Lower leg skin (tissue), 4 donors: ENCODE data around the gene G2E3. TPM values are rescaled to one million over a fixed set of nuclear protein-coding genes. Genes with fewer than 3 reads are reported as not detected.

ENCODE experiments used
- DNase-seq, 2 donors: peaks; one replicate each; pipeline ENCODE4 v3.0.0-alpha.2; 2019; ENCODE audit warnings: low spot score in 2 of 2
- H3K4me3 ChIP-seq: fragments of 200-600 bp; sonication (generic); 2 replicates; pipeline ENCODE4 v1.5.1; 2017; ENCODE audit warnings: mild to moderate bottlenecking, low read depth; ENCODE audit not compliant: poor library complexity, severe bottlenecking
- POLR2A ChIP-seq, 2 donors: fragments of 450-650 bp; IDR thresholded peaks; one replicate each; pipeline ENCODE4 v1.6.1; 2016 to 2017; ENCODE audit warnings: antibody characterized with exemption in 2 of 2, mild to moderate bottlenecking in 1 of 2, moderate library complexity in 1 of 2
- WGBS, 2 donors: methylation state at CpG; one replicate each; pipeline ENCODE4 v1.1.5; 2018; 5-methylcytosine and 5-hydroxymethylcytosine counted together
- intact Hi-C: fragments of 100-400 bp; cut with DNase I; formaldehyde crosslinking; loops from one replicate; pipeline ENCODE4 v1.15.0; 2023; ENCODE audit warnings: low total_unique reads
- total RNA-seq, 4 donors: library from RNA; depleted of rRNA; stranded (reverse); fragments of >200 nt; gene quantifications; one replicate each; pipeline ENCODE4 v1.1.0, GENCODE V29; 2016
- TF ChIP-seq, protein P1 (sequence below), 3 donors: fragments of 450-650 bp; IDR thresholded peaks; one replicate each; pipeline ENCODE4 v1.5.1; 2016; ENCODE audit warnings: antibody characterized with exemption in 3 of 3, mild to moderate bottlenecking in 3 of 3, moderate library complexity in 2 of 3

G2E3 gene
- total RNA-seq, 4 donors from 2014 or later: 8.0 to 13.0 (median 10.6) TPM

DNA sequence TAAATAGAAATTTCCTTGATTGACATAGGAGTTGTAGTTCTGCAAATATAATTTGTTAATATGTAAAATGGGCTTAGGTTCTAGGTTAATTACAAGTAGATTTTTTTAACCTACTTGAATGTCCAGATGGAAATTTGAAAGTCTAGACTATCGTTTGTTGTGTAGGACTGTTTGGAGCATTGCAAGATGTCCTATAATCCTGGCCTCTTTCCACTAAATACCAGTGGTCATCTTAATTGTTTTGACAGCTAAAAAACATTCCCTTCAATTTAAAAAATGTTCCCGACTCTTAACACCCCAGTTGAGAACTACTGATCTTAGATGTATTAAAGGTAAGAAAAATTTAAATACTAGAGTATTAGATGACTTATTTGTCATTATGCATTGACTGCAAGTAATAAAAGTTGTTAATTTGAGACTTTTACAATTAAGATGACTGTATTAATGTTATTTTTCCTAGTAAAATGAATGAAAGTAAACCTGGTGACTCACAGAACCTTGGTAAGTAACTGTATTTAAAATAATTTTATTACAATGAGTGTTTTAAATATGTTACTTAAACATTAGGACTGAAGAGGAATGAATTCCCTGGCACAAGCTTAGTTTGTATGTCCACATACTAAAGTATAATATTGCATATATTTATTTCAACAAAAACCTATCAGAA lies 21.8 kb downstream of the G2E3 start:
- WGBS, 2 donors: 95% methylated on average over 2 of the region's 2 CpGs
- intact Hi-C loops: no loop called here
- H3K4me3 ChIP-seq: no peak overlapping the region

DNA sequence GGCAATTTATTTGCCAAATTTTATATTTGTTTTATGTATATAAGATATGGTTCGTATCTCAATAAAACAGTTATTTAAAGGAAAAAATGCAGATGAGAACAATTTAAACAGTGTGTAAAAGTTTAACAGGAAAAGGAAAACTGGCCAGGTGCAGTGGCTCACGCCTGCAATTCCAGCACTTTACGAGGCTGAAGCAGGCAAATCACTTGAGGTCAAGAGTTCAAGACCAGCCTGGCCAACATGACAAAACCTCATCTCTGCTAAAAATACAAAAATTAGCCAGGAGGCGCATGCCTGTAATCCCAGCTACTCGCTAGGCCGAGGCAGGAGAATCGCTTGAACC lies 22.3 kb downstream of the G2E3 start:
- WGBS, 2 donors: 92 to 94% methylated on average over 7 of the region's 7 CpGs
- intact Hi-C loops: no loop called here
- DNase-seq: no peak
- no peak overlapping the region for H3K4me3 ChIP-seq
- TF ChIP-seq, protein P1, sequence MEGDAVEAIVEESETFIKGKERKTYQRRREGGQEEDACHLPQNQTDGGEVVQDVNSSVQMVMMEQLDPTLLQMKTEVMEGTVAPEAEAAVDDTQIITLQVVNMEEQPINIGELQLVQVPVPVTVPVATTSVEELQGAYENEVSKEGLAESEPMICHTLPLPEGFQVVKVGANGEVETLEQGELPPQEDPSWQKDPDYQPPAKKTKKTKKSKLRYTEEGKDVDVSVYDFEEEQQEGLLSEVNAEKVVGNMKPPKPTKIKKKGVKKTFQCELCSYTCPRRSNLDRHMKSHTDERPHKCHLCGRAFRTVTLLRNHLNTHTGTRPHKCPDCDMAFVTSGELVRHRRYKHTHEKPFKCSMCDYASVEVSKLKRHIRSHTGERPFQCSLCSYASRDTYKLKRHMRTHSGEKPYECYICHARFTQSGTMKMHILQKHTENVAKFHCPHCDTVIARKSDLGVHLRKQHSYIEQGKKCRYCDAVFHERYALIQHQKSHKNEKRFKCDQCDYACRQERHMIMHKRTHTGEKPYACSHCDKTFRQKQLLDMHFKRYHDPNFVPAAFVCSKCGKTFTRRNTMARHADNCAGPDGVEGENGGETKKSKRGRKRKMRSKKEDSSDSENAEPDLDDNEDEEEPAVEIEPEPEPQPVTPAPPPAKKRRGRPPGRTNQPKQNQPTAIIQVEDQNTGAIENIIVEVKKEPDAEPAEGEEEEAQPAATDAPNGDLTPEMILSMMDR (IDR thresholded peaks at IDR 0.05): no peak
- TF ChIP-seq POLR2A (IDR thresholded peaks at IDR 0.05): no peak

More for the DNA sequence above, 21.8 kb downstream of the G2E3 start:
- DNase-seq: no peak
- TF ChIP-seq, protein P1 (IDR thresholded peaks at IDR 0.05): no peak
- no peak for TF ChIP-seq POLR2A (IDR thresholded peaks at IDR 0.05)

DNA sequence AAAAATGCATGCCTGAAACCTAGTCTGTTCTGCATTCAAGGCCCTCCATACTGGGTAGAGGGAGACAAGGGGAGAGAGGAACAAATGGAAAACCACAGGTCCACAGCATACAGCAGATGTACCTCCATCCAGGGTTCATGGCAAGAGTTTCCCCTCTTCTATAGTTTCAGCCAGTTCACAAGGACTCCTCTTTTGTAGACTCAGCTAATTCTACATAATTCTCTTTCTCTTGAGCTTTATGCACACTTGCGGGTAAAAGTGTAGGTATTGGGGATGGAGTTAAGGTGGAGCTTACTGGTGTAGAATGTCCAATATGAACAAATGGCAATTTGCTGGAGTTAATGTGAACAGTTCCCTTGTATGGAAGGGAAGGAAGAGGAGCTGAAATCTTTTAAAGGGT lies 23.4 kb downstream of the G2E3 start:
- WGBS, 2 donors: 97 to 100% methylated on average over 1 of the region's 1 CpG
- no peak overlapping the region for H3K4me3 ChIP-seq
- intact Hi-C loops: no loop called here
- DNase-seq: no peak
- TF ChIP-seq, protein P1 (IDR thresholded peaks at IDR 0.05): no peak
- no peak for TF ChIP-seq POLR2A (IDR thresholded peaks at IDR 0.05)

DNA sequence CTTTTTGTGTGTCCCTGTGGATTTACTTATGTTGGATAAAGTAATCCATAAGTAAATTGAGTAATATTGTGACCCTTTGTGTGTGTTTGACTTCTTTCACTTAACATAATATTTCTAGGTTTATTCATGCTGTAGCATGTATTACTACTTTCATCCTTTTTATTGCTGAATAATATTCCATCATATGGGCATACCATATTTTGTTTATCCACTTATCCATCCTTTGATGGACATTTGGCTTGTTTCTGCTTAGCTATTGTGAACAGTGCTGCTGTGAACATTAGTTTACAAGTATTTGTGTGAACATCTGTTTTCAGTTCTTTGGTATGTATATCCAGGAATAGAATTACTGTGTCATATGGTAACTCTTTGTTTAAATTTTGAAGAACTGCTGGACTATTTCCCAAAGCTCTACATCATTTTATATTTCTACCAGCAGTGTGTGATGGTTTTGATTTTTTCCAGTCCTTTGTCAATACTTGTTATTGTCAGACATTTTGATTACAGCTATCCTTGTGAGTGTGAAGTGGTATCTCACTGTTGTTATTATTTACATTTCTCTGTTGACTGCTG lies 25.2 kb downstream of the G2E3 start:
- DNase-seq: no peak
- TF ChIP-seq, protein P1 (IDR thresholded peaks at IDR 0.05): no peak
- no peak for TF ChIP-seq POLR2A (IDR thresholded peaks at IDR 0.05)
- H3K4me3 ChIP-seq: no peak overlapping the region
- intact Hi-C loops: no loop called here

DNA sequence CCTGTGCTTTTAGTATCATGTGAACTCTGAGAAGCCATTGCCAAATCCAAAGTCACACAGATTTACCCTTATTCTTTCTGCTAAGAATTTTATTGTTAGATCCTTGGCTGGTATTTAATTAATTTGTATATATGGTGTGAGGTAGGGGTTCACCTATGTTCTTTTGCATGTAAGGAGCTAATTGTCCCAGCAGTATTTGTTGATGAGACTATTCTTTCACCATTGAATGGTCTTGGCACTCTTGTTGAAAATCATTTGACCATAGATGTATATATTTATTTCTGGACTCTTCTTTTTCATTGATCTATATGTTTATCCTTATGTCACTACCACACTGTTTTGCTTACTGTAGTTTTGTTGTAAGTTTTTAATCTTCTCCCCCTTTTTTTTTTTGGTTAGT lies 26.2 kb downstream of the G2E3 start:
- DNase-seq: no peak
- no peak overlapping the region for H3K4me3 ChIP-seq
- TF ChIP-seq POLR2A (IDR thresholded peaks at IDR 0.05): no peak
- TF ChIP-seq, protein P1 (IDR thresholded peaks at IDR 0.05): no peak
- intact Hi-C loops: no loop called here

DNA sequence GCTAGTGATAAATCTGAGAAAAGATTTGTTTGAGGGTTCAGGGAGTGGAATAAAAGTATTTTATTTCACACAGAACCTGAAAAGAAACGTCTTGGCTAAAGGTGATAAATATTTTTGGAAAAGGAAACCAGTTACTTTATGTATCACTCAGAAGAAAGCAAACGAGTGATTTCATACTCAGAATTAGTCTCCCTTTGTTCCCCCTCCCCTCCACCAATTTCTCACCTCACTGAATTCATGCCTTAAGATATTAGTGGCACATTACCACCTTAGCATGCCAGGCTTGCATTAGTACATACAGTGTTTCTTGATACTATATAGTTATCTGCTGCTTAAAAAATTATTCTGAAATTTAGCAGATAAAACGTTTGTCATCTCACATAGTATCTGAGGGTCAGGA lies 28.2 kb downstream of the G2E3 start:
- 70 to 81% methylated on average over 3 of the region's 3 CpGs for WGBS, 2 donors
- no peak for DNase-seq
- H3K4me3 ChIP-seq: no peak overlapping the region
- TF ChIP-seq, protein P1 (IDR thresholded peaks at IDR 0.05): no peak
- TF ChIP-seq POLR2A (IDR thresholded peaks at IDR 0.05): no peak
- intact Hi-C loops: no loop called here
